GM11168 (cell line): ENCODE data around the gene TBC1D25.
"Not testable (repeated sequence)": the region's sequence is repeated elsewhere in the genome, so short reads cannot be mapped to it uniquely, and the experiment has no call there.

Experiments
- in situ Hi-C: fragments of 300-500 bp; cut with MboI; formaldehyde crosslinking; loops from one replicate; pipeline ENCODE4 v1.12.0; 2022; ENCODE audit warnings: low sequenced_read_pairs; ENCODE audit not compliant: unreplicated experiment

The TBC1D25 gene

DNA sequence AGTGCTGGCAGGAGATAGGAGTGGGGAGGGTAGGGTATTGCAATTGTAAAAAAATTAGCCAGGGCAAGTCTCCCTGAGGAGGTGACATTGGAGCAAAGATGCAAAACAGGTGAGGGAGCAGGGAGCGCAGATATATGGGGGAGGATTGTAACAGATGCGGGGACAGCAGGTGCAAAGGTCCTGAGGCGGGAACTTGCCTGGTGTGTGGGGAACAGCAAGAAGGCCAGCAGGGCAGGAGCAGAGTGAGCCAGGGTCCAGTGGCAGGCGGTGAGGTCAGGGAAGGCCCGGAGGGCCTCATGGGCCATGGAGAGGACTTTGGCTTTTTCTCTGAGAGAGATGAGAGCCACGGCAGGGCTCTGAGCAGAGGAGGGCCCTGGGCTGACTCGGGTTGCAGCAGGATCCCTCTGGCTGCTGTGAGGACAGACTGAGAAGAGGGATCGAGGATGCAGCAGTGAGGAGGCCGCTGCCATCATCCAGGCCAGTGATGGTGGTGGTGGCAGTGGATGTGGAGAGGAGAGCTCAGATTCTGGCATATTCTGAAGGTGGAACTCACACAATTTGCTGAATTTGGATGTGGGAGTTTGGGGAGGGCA lies 24.6 kb upstream of the TBC1D25 start:
- in situ Hi-C loops = no loop called here

DNA sequence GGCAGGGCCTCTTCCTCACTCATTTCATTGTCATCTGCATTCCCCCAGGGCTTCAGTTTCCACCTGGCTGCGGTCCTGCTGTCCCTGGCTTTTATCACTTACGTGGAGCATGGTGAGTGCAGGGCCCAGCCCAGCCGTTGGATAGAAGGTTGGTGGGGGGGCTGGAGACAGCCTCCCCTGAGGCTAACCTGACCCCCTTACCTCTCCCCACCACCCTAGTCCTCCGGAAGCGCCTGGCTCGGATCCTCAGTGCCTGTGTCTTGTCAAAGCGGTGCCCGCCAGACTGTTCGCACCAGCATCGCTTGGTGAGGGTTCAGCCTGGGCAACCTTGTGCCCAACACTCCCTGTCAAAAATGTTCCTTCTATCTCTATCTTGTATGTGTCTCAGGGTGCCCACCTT lies 23.7 kb upstream of the TBC1D25 start:
- in situ Hi-C loops = no loop called here

DNA sequence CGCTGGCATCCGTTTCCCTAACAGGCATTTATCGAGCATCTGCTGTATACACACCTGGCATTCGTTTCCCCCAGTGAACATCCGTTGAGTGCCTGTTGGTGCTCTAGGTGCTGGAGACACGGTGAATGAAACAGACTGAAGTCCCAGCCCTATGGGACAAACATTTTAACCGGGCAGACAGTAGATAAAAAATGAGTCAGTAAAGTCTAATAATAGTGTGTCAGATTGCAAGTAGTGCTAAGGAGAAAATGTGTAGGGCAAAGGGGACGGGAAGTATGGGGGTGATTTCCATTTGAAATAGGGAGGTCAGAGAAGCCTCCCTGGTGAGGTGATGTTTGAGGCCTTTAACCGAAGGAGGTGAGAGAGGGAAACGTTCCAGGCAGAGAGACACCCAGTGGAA lies 23.2 kb upstream of the TBC1D25 start:
- in situ Hi-C loops = no loop called here

DNA sequence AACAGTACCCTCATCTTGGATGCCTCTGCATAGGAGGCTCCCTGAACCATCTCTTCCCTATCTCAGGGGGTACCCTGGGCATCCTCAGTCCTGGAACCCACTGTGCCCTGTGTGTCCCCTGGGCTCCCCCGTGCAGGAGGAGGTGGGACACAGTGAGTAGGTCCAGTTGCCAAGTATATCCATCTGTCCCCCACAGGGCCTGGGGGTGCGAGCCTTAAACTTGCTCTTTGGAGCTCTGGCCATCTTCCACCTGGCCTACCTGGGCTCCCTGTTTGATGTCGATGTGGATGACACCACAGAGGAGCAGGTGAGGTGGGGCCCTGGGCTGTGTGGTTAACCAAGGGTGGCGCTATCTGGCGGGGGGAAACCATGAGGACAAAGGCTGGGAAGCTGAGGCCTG lies 22.5 kb upstream of the TBC1D25 start:
- in situ Hi-C loops = no loop called here

DNA sequence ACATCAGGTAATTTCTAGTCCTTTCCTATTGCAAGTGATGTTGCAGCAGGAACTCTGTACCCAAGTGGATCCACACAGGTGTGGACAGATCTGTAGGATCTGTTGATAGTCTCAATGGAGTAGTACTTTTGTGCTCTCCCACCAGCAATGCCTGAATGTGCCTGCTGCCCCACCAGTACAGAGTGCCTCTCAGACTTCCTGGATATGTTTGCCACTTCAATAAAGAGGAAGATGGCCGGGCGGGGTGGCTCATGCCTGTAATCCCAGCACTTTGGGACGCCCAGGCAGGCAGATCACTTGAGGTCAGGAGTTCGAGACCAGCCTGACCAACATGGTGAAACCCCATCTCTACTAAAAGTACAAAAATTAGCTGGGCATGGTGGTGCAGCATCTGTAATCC lies 20.0 kb upstream of the TBC1D25 start:
- in situ Hi-C loops = not testable (repeated sequence)

DNA sequence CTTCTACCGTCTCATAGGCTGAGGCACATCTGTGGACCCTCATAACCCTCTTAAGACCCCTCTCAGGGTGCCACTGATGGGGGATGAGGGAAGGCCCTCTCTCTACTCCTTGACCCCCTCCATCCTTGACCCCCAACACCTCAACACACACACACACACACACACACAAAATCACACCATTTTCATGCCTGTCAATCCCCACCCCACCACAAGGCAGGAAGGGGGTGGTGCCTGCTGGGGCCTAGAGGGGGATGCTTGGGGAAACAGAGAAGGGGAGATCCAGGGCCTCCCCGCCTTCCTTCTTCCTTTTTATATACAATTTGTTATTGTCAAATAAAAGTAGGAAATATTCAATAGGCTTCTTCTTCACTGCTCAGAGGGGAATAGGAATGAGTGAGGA lies 19.1 kb upstream of the TBC1D25 start:
- in situ Hi-C loops = no loop called here

DNA sequence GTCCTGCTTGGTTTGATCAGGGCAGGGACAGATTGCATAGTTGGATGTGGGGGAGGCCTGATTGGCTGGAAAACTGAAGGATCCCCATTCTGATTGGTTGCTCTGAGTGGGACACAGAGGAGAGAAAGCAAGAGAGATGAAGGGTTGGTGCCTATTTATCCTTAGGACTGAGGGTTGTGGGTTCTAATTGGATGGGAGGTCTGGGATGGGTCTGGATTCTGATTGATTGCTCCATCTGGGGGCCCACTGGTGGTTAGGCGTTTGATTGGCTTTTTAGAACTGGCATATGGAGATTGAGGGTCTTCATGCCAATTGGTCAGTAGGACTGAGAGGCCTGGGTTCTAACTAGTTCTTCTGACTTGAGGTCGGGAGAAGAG lies 18.6 kb upstream of the TBC1D25 start:
- in situ Hi-C loops = no loop called here

DNA sequence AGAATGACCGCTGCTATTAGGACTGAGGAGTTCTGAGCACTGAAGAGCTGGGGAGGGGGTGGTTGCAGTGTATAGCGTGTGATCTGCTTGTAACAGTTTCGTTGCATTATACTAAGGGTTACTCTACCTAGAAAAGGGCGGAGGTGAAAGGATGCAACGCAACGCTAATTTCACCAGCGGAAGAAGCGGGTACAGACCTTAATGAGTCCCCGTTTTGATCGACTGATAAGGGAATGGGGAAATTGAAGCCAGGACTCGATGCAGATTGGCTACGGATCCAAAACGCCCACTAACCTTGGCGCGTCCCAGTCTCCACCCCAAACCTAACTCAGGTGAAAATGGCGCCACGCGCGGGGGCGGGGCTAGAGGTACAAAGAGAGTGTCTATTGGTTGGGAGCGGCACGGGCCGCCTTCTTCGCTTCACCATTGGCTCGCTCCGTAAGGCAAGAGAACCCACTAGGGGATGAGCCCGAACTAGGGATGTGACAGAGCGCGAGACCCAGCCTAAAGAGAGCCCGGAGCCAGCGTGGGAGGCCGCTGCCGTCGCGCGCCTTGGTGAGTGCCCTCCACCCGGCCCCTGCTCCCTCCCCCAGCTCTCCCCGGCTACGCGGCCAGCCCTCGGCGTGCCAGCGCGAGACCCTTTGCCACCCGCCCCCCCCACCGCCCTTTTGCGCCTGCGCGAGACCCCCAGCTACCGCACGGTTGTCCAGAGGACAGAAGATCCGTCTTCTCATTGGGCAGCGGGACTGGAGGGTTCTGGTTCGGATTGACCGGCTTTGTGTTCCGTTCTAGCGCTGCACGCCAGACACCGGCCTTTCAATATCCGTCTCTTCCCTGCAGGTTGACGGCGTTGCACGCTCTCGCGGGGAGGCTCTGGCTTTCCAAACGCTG lies 17.9 kb upstream of the TBC1D25 start, which contains the start of gene EBP:
EBP (plus strand) TSS at position 456 of the 891 bp plus-strand sequence. CDS start 1,964 bp downstream, outside the sequence.
- in situ Hi-C loops = no loop called here

DNA sequence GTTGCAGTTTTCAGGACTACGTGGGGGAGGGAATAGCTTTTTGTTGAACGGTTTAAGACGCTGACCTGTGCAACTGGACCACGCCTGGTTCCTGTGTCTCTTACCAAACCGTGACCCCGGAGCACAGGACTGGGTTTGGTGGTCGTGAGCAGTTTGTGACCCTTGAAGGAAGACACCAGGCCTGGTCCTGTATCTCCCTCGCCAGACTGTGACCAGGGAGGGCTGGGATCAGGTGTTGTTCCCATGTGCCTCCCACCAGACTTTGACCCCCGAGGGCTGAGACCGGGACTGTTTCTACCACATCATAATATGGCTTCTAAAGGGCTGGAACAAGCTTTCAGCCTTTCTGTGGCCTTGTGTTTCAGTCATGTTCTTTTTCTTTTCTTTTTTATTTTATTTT lies 17.2 kb upstream of the TBC1D25 start:
- in situ Hi-C loops = no loop called here

DNA sequence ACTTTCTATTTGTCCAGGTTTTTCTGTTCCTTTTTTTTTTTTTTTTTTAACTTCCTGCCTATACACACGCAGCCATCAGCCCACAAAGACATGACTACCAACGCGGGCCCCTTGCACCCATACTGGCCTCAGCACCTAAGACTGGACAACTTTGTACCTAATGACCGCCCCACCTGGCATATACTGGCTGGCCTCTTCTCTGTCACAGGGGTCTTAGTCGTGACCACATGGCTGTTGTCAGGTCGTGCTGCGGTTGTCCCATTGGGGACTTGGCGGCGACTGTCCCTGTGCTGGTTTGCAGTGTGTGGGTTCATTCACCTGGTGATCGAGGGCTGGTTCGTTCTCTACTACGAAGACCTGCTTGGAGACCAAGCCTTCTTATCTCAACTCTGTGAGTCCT lies 15.8 kb upstream of the TBC1D25 start:
- in situ Hi-C loops = no loop called here

DNA sequence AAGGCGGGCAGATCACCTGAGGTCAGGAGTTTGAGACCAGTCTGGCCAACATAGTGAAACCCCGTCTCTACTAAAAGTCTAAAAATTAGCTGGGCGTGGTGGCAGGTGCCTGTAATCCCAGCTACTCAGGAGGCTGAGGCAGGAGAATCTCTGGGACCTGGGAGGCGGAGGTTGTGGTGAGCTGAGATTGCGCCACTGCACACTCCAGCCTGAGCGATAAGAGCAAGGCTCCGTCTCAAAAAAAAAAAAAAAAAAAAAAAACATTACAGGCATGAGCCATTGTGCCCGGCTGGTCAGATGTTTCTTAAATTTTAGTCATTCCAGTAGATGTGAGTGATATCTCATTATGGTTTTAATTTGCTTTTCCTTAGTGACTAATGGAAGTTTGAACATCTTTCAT lies 13.7 kb upstream of the TBC1D25 start:
- in situ Hi-C loops = not testable (repeated sequence)

DNA sequence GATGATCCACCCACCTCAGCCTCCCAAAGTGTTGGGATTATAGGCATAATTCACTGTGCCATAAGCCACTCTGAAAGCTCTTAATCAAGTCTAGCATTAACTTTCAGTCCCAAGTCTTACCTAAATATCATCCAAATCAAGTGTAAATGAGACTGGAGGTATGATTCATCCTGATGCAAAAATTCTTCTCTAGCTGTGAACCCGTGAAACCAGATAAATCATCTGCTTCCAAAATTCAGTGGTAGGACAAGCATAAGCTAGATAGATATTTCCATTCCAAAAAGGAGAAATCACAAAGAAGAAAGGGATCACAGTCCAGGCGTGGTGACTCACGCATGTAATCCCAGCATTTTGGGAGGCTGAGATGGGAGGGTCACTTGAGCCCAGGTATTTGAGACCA lies 8.8 kb upstream of the TBC1D25 start:
- in situ Hi-C loops = no loop called here

DNA sequence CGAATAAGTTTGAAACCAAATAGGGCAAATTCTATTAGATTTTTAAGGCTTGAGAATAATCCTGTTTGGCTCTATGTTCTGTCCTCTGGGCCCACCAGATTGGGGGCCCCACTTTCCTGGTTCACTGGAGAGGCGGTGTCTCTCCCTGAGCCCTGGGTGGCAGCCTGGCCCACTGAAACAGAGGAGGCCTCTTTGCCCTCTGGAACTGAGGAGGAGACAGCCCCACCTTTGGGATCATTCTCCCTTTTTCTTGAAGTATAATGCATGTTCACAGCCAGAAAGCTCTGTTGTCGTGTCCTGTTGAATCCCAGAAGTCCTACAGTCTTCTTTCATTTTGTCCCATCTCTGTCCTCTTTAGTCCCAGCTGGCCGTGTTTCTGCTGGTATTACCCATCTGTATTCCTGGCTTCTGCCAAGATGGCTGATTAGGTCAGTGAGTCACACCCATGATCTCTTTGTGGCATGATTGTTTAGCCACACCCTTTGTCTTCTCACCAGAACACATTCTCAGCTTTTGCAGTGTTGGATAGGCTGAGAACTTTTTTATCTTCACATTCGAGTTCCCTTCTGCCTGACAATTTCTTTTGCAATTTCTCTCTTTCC lies 8.1 kb upstream of the TBC1D25 start:
- in situ Hi-C loops = no loop called here

DNA sequence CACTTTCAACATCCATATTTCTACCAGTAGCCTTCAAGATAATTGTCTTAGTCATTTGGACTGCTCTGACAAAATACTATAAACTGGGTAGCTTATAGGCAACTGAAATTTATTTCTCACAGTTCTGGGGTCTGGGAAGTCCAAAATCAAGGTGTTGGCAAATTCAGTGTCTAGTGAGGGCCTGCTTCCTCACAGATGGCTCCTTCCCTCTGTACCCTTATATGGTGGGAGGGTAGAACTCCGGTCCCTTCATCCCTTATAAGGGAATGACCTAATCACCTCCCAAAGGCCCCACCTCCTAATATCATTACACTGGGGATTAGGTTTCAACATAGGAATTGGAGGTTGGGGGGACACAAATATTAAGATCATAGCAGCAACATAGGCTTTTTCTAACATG lies 7.4 kb upstream of the TBC1D25 start:
- in situ Hi-C loops = no loop called here

DNA sequence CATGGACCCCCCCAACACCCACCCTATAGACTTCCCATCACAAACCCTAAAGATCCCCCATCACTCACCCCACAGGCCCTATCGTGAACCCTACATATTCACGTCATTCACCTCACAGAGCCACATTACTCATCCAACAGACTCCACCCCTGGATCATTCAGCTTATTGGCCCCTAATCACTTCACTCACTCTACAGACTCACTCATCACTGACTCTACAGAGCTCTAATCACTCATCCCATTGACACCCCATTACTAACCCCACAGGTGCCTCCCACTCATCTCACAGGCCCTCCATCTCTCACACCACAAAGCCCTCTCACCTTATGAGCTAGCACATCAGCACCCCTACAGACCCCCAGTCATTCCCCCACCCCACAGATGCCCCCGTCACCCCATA lies 6.3 kb upstream of the TBC1D25 start:
- in situ Hi-C loops = no loop called here

DNA sequence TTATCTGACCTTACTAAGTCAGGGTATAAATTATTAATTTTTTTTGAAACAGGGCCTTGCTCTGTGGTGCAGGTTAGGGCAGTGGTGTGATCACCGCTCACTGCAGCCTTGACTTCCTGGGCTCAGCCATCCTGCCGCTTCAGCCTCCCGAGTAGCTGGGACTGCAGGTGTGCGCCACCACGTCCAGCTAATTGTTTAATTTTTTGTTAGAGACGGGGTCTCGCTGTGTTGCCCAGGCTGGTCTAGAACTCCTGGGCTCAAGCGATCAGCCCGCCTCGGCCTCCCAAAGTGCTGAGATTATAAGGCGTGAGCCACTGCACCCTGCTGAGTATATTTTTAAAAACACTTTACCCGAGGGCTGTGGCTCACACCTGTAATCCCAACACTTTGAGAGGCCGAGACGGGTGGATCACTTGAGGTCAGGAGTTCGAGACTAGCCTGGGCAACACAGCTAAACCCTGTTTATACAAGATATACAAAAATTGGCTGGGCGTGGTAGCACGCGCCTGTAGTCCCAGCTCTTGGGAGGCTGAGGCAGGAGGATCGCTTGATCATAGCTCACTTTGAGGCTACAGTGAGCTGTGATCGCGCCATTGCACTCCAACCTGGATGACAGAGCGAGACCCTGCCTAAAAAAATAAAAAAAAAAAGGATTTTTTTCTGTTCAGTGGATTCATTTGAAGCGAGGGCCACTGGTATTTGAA lies 721 bp upstream of the TBC1D25 start:
- in situ Hi-C loops = no loop called here

DNA sequence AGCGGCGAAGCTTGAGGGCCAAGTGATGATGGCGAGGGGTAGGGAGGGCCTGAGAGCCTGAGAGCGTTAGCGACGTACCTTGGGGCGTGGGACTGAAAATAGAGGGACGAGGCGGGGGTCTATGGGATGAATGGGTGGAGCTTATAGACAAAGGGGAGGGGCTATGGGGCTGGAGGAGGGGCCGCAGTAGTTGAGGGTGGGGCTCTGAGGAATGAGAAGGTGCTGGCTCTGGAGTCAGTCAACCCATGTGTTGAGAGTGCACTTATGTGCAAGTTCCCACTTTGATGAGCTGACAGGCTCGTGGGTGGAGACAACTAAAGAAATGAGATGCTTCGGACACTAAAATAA lies 488 bp downstream of the TBC1D25 start:
- in situ Hi-C loops = no loop called here

DNA sequence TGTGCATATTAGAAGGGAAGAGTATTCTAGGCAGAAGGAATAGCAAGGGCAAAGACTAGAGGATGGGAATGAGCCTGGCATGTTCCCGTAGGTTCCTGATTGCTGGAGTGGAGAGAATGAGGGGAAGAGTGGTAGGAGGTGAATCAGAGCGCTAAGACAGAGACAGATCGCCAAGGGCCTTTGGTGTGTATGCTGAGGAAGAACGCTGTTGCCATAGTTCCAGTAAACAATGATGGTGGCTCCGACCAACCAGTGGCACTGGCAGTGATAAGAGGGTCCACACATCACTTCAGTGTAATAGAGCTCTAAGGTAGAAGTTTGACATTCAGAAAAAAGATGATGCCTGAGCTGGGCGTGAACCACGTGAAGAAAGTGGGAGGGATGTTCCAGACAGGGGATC lies 966 bp downstream of the TBC1D25 start:
- in situ Hi-C loops = no loop called here

DNA sequence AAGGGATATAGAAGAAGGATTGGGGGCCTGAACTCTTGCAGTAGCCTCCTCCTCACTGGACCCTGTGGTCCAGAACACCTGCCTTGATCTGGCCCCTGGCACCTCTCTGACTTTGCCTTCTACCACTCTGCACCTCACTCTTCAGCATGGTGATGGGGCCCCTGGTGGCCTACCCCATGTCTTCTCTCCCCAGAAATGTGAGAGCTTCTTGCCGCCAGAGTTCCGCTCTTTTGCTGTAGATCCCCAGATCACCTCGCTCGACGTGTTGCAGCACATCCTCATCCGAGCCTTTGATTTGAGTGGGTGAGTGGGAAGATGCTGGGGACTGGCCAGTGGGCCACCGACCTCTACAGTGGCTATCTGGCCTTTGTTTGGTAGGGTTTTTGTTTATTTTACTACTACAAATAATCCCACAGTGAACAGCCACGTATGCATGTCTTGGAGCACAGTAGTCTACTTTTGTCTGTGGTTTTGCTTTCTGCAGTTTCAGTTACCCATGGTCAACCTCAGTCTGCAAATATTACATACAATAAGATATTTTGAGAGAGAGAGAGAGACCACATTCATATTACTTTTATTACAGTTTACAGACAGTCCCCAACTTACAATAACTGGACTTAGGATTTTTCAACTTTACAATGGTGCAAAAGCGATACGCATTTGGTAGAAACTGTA lies 1.8 kb downstream of the TBC1D25 start:
- in situ Hi-C loops = no loop called here

DNA sequence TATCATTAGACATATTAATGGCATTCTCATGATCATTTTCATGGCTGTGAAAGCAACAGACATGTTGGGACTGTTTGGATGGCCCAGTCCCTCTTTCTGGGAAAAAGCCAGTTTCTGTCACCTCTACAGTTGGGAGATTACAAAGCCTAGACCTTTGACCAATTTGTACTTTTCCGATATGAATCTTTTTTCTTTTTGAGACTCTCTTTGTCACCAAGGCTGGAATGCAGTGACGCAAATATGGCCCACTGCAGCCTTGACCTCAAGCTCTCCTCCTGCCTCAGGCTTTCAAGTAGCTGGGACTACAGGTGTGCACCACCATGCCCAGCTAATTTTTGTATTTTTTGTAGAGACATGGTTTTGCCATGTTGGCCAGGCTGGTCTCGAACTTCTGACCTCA lies 9.4 kb downstream of the TBC1D25 start:
- in situ Hi-C loops = no loop called here
